ENCODE data around the gene RFC3.

Gene RFC3

GRCh38 chr13:33865945-33866344 is 48.0 kb downstream of the RFC3 start:
- no peak for DNase-seq (ENCODE audit: low read depth in 2 of 2)

GRCh38 chr13:33867472-33867871 is 49.5 kb downstream of the RFC3 start:
- DNase-seq (ENCODE audit: low read depth in 2 of 2): no peak

- no peak for DNase-seq (ENCODE audit: low read depth in 2 of 2)
Measured at GRCh38 chr13:33868343-33868994, 50.5 kb downstream of the RFC3 start.

GRCh38 chr13:33869005-33869404 is 51.1 kb downstream of the RFC3 start:
- DNase-seq (ENCODE audit: low read depth in 2 of 2): no peak

GRCh38 chr13:33870046-33870668 is 52.2 kb downstream of the RFC3 start:
- no peak for DNase-seq (ENCODE audit: low read depth in 2 of 2)

- DNase-seq (ENCODE audit: low read depth in 2 of 2): no peak
Measured at GRCh38 chr13:33871207-33872004, 53.5 kb downstream of the RFC3 start.

- DNase-seq (ENCODE audit: low read depth in 2 of 2): no peak
Measured at GRCh38 chr13:33872005-33872351, 54.0 kb downstream of the RFC3 start.

GRCh38 chr13:33873251-33873908 is 55.4 kb downstream of the RFC3 start:
- DNase-seq (ENCODE audit: low read depth in 2 of 2): no peak

GRCh38 chr13:33874871-33875270 is 56.9 kb downstream of the RFC3 start:
- no peak for DNase-seq (ENCODE audit: low read depth in 2 of 2)

- no peak for DNase-seq (ENCODE audit: low read depth in 2 of 2)
Measured at GRCh38 chr13:33875618-33876401, 57.9 kb downstream of the RFC3 start.

GRCh38 chr13:33876716-33877394 is 58.9 kb downstream of the RFC3 start:
- no peak for DNase-seq (ENCODE audit: low read depth in 2 of 2)

GRCh38 chr13:33879118-33879517 is 61.2 kb downstream of the RFC3 start:
- DNase-seq (ENCODE audit: low read depth in 2 of 2): no peak

- no peak for DNase-seq (ENCODE audit: low read depth in 2 of 2)
Measured at GRCh38 chr13:33882804-33883203, 64.9 kb downstream of the RFC3 start.

GRCh38 chr13:33884531-33885220 is 66.7 kb downstream of the RFC3 start:
- no peak for DNase-seq (ENCODE audit: low read depth in 2 of 2)

Measured in fibroblast of skin of left quadriceps (primary cell).